Stimulated activated CD4-positive, alpha-beta T cell treated with anti-CD3 and anti-CD28 coated beads, Interleukin-12 subunit alpha, Interleukin-12 subunit beta, amount 100 ng/mL, for 4 hours (primary cell): Measurements from ENCODE around the gene RPL18A.

Source experiments
- DNase-seq: peaks from one replicate; pipeline ENCODE4 v3.0.0-alpha.2; 2020

The RPL18A gene

GRCh38 chr19:17910791-17911360 is 51.2 kb downstream of the RPL18A start:
- no peak for DNase-seq
